GM21515 (cell line): Measurements from ENCODE around the gene NET1.

Experiments used
- ATAC-seq: cut with Tn5 transposase; IDR thresholded peaks from one replicate; pipeline ENCODE4 v1.9.1; 2021; ENCODE audit not compliant: unreplicated experiment

Gene NET1

GRCh38 chr10:5441106-5441505 is 28.7 kb downstream of the NET1 start:
- ATAC-seq: no peak

GRCh38 chr10:5442065-5442989 is 30.0 kb downstream of the NET1 start:
- ATAC-seq: no peak

GRCh38 chr10:5442990-5443370 is 30.6 kb downstream of the NET1 start:
- ATAC-seq: no peak

DNA sequence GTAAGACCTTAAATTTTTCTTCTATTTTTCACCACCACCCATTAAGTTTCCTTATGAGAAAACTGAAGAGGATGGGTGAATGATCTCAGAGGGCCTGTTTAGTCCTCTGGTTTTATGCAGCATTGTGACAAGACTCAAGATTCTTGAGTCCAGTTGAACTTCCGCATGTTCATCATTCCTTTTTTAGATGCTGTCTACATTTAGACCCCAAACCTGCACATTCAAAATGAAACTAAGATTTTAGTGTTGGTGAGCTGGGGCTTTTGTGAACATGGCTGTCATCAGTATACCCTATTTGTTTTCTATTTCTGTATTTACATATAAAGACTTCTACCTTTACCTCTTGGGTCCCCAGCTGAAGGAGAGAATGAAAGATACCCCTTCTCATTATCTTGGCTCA is 31.1 kb downstream of the NET1 start:
- peak; percentile 83 for ATAC-seq

DNA sequence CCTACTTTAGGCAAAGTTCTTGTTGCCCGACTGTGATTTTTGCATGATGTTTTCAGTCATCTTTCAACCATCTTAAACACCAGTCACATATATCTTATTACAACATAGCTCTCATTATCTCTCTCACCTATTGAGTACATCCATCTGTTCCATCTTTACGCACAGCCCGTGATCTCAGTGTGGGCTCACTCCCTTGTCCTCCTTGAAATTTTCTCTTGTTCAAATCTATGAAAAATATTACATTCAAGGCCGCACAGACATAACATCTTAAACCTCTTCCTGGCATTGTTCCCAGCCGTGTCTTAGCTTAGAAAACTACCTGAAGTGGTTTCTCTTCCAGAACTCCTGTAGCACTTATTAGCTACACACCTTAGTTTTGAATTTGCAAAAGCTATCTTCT is 32.6 kb downstream of the NET1 start:
- no peak for ATAC-seq

DNA sequence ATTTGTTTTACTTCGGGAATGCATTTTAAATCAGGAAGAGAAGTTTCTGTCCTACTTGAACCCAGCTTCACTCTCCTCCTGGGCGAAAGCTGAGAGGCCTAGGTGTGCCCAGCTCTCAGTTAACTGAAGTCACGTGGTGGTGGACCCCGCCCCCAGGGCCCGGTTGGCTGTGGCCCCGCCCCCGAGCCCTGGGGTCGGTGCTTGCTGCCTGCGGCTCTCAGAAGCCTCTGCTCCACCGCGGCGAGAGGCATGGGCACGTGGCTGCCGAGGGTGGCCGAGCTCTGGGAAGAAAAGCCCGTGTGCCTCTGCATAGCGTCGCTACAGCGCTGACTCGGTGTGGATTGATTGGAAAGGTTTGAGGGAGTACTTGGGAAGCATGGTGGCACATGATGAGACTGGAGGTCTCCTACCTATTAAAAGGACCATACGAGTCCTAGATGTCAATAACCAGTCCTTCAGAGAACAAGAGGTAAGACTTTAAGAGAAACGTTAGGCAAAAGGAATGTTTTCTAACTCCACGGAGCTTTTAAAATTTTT is 34.1 kb downstream of the NET1 start:
- no peak for ATAC-seq

DNA sequence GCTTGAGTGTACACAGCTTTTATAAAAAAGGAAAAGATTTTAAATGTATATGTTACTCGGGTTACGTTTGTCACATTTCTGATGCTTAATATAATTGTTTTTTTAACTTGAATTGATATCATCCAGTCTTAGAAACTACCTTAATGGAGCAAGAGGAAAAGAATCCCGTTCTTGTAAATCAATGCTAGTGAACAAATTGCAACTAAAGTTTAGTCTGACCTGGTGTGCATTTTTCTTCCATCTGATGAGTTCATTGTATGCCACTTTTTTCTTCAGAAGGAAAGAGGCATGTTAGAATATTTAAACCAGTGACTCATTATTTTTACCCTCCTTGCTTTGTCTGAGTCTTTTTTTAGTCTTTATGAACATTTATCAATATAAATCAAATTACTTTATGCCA is 34.7 kb downstream of the NET1 start:
- ATAC-seq: no peak

- ATAC-seq: peak; percentile 51
Measured at GRCh38 chr10:5447611-5448071, 35.3 kb downstream of the NET1 start.

DNA sequence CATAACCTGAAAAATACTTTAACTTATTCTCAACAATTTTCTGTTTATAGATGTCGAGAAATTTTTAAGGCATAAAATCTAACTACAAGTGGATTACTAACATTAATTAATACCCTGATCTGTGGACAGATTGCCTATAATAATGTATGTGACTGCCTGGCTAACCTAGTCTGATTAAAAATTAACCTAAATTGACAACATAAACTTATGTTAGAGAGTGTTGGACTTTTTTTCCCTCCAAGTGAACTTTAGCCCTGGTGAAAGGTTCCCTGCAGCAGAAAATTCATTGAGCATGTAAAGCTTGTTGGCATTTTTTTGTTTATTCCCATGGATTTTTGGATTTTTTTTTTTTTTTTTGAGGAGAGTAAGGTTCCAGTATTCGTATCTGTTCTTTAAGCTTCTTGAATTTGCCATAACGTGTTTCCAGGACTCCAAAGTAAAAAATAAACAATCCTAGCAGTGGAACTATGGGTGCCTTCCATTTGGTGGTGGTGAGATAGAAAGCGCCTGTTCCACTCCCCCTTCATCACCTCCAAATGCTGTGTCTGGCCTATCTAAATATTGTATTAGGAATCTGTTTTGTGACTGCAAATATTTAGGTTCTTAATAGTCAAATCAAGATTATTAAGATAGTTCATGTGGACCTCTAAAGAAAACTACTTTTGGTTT is 36.1 kb downstream of the NET1 start:
- no peak for ATAC-seq

DNA sequence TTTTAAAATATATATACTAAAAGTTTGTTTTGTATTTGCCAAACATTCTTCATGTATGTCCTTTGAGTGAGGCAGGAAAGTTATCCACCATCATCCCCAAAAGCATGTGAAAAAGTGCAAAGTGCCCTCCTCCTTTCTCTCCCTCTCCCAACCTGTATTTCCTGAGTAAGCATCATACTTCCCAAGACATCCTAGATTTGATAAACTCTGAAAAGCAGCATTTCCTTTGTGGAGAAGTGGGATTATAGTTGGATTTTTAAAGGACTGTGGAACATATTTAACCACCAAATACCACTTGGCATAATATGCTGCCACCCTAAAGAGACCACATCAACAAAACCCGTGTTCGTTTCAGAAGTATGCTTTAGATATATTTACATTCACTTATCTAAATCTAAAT is 36.9 kb downstream of the NET1 start:
- no peak for ATAC-seq

- no peak for ATAC-seq
Measured at GRCh38 chr10:5449823-5450222, 37.5 kb downstream of the NET1 start.

- ATAC-seq: no peak
Measured at GRCh38 chr10:5450605-5451384, 38.4 kb downstream of the NET1 start.

GRCh38 chr10:5453749-5454489 is 41.6 kb downstream of the NET1 start:
- no peak for ATAC-seq

GRCh38 chr10:5456563-5456962 is 44.2 kb downstream of the NET1 start:
- no peak for ATAC-seq

- ATAC-seq: no peak
Measured at GRCh38 chr10:5457741-5458140, 45.4 kb downstream of the NET1 start.

GRCh38 chr10:5458425-5458824 is 46.1 kb downstream of the NET1 start:
- no peak for ATAC-seq

- ATAC-seq: no peak
Measured at GRCh38 chr10:5458949-5459747, 46.8 kb downstream of the NET1 start.

- ATAC-seq: no peak
Measured at GRCh38 chr10:5460468-5461202, 48.3 kb downstream of the NET1 start.

GRCh38 chr10:5461203-5461588 is 48.8 kb downstream of the NET1 start:
- no peak for ATAC-seq
